ENCODE results near the gene SHE.
"Not testable (repeated sequence)": the region's sequence is repeated elsewhere in the genome, so short reads cannot be mapped to it uniquely, and the experiment has no call there.

Gene SHE

GRCh38 chr1:154486756-154487155 lies 15.5 kb downstream of the SHE start:
- H3K36me3 ChIP-seq (ENCODE audit: control insufficient read depth, insufficient read depth, low read length); H3K4me1 ChIP-seq (ENCODE audit: control insufficient read depth, insufficient read depth, low read length); H3K4me3 ChIP-seq (ENCODE audit: low read length); H3K9me3 ChIP-seq (ENCODE audit: control insufficient read depth, low read length); H3K9ac ChIP-seq (ENCODE audit: low read length); H3K27me3 ChIP-seq (ENCODE audit: control insufficient read depth, insufficient read depth, low read length): not testable (repeated sequence)

- Histone ChIP-seq H3K36me3 (ENCODE audit: control insufficient read depth, insufficient read depth, low read length) (no peaks in the 10 kb centered on the region), H3K27me3 (ENCODE audit: control insufficient read depth, insufficient read depth, low read length) (no peaks in the 10 kb centered on the region), H3K9ac (ENCODE audit: low read length) (no peak overlapping the region), H3K4me3 (ENCODE audit: low read length) (no peak overlapping the region), H3K4me1 (ENCODE audit: control insufficient read depth, insufficient read depth, low read length) (no peaks in the 10 kb centered on the region), H3K9me3 (ENCODE audit: control insufficient read depth, low read length) (no peaks in the 10 kb centered on the region)
Measured at GRCh38 chr1:154485910-154486496, 16.2 kb downstream of the SHE start.

- H3K9ac ChIP-seq (ENCODE audit: low read length): no peak overlapping the region
- H3K4me1 ChIP-seq (ENCODE audit: control insufficient read depth, insufficient read depth, low read length): no peaks in the 10 kb centered on the region
- no peak overlapping the region for H3K4me3 ChIP-seq (ENCODE audit: low read length)
- no peaks in the 10 kb centered on the region for H3K36me3 ChIP-seq (ENCODE audit: control insufficient read depth, insufficient read depth, low read length)
- no peaks in the 10 kb centered on the region for H3K27me3 ChIP-seq (ENCODE audit: control insufficient read depth, insufficient read depth, low read length)
- H3K9me3 ChIP-seq (ENCODE audit: control insufficient read depth, low read length): no peaks in the 10 kb centered on the region
Measured at GRCh38 chr1:154485106-154485505, 17.1 kb downstream of the SHE start.

GRCh38 chr1:154483941-154484803 lies 18.0 kb downstream of the SHE start:
- H3K27me3 ChIP-seq (ENCODE audit: control insufficient read depth, insufficient read depth, low read length): no peaks in the 10 kb centered on the region
- no peaks in the 10 kb centered on the region for H3K4me1 ChIP-seq (ENCODE audit: control insufficient read depth, insufficient read depth, low read length)
- H3K36me3 ChIP-seq (ENCODE audit: control insufficient read depth, insufficient read depth, low read length): no peaks in the 10 kb centered on the region
- no peak overlapping the region for H3K4me3 ChIP-seq (ENCODE audit: low read length)
- H3K9ac ChIP-seq (ENCODE audit: low read length): no peak overlapping the region
- no peaks in the 10 kb centered on the region for H3K9me3 ChIP-seq (ENCODE audit: control insufficient read depth, low read length)

- H3K9me3 ChIP-seq (ENCODE audit: control insufficient read depth, low read length): no peaks in the 10 kb centered on the region
- H3K27me3 ChIP-seq (ENCODE audit: control insufficient read depth, insufficient read depth, low read length): no peaks in the 10 kb centered on the region
- peaks cover 18% of the 10 kb centered on the region for H3K4me1 ChIP-seq (ENCODE audit: control insufficient read depth, insufficient read depth, low read length)
Measured at GRCh38 chr1:154481053-154481452, 21.2 kb downstream of the SHE start.

GRCh38 chr1:154479764-154480421 lies 22.3 kb downstream of the SHE start:
- peaks cover 23% of the 10 kb centered on the region for H3K4me1 ChIP-seq (ENCODE audit: control insufficient read depth, insufficient read depth, low read length)
- H3K36me3 ChIP-seq (ENCODE audit: control insufficient read depth, insufficient read depth, low read length): no peaks in the 10 kb centered on the region
- H3K27me3 ChIP-seq (ENCODE audit: control insufficient read depth, insufficient read depth, low read length): no peaks in the 10 kb centered on the region
- no peak overlapping the region for H3K9ac ChIP-seq (ENCODE audit: low read length)
- H3K9me3 ChIP-seq (ENCODE audit: control insufficient read depth, low read length): no peaks in the 10 kb centered on the region
- no peak overlapping the region for H3K4me3 ChIP-seq (ENCODE audit: low read length)

More at GRCh38 chr1:154481053-154481452, 21.2 kb downstream of the SHE start:
- no peak overlapping the region for H3K4me3 ChIP-seq (ENCODE audit: low read length)
- no peak overlapping the region for H3K9ac ChIP-seq (ENCODE audit: low read length)
- H3K36me3 ChIP-seq (ENCODE audit: control insufficient read depth, insufficient read depth, low read length): no peaks in the 10 kb centered on the region

GRCh38 chr1:154478639-154479038 lies 23.6 kb downstream of the SHE start:
- Histone ChIP-seq H3K9ac (ENCODE audit: low read length) (no peak overlapping the region), H3K4me1 (ENCODE audit: control insufficient read depth, insufficient read depth, low read length) (peaks cover 28% of the 10 kb centered on the region), H3K4me3 (ENCODE audit: low read length) (no peak overlapping the region), H3K36me3 (ENCODE audit: control insufficient read depth, insufficient read depth, low read length) (no peaks in the 10 kb centered on the region), H3K27me3 (ENCODE audit: control insufficient read depth, insufficient read depth, low read length) (no peaks in the 10 kb centered on the region), H3K9me3 (ENCODE audit: control insufficient read depth, low read length) (no peaks in the 10 kb centered on the region)

- Histone ChIP-seq H3K9me3 (ENCODE audit: control insufficient read depth, low read length) (no peaks in the 10 kb centered on the region), H3K27me3 (ENCODE audit: control insufficient read depth, insufficient read depth, low read length) (no peaks in the 10 kb centered on the region), H3K36me3 (ENCODE audit: control insufficient read depth, insufficient read depth, low read length) (no peaks in the 10 kb centered on the region), H3K4me3 (ENCODE audit: low read length) (no peak overlapping the region), H3K9ac (ENCODE audit: low read length) (no peak overlapping the region), H3K4me1 (ENCODE audit: control insufficient read depth, insufficient read depth, low read length) (peaks cover 28% of the 10 kb centered on the region)
Measured at GRCh38 chr1:154478013-154478412, 24.2 kb downstream of the SHE start.

GRCh38 chr1:154476791-154477190 lies 25.4 kb downstream of the SHE start:
- no peaks in the 10 kb centered on the region for H3K27me3 ChIP-seq (ENCODE audit: control insufficient read depth, insufficient read depth, low read length)
- H3K36me3 ChIP-seq (ENCODE audit: control insufficient read depth, insufficient read depth, low read length): no peaks in the 10 kb centered on the region
- no peak overlapping the region for H3K9ac ChIP-seq (ENCODE audit: low read length)
- no peaks in the 10 kb centered on the region for H3K9me3 ChIP-seq (ENCODE audit: control insufficient read depth, low read length)
- H3K4me3 ChIP-seq (ENCODE audit: low read length): no peak overlapping the region
- H3K4me1 ChIP-seq (ENCODE audit: control insufficient read depth, insufficient read depth, low read length): peaks cover 28% of the 10 kb centered on the region

GRCh38 chr1:154474802-154475201 lies 27.4 kb downstream of the SHE start:
- Histone ChIP-seq H3K9me3 (ENCODE audit: control insufficient read depth, low read length) (no peaks in the 10 kb centered on the region), H3K9ac (ENCODE audit: low read length) (no peak overlapping the region), H3K36me3 (ENCODE audit: control insufficient read depth, insufficient read depth, low read length) (no peaks in the 10 kb centered on the region), H3K4me1 (ENCODE audit: control insufficient read depth, insufficient read depth, low read length) (peaks cover 29% of the 10 kb centered on the region), H3K27me3 (ENCODE audit: control insufficient read depth, insufficient read depth, low read length) (no peaks in the 10 kb centered on the region), H3K4me3 (ENCODE audit: low read length) (no peak overlapping the region)

- H3K36me3 ChIP-seq (ENCODE audit: control insufficient read depth, insufficient read depth, low read length): peaks cover under 1% of the 10 kb centered on the region
- H3K9me3 ChIP-seq (ENCODE audit: control insufficient read depth, low read length): no peaks in the 10 kb centered on the region
- H3K9ac ChIP-seq (ENCODE audit: low read length): no peak overlapping the region
- H3K4me3 ChIP-seq (ENCODE audit: low read length): no peak overlapping the region
- H3K4me1 ChIP-seq (ENCODE audit: control insufficient read depth, insufficient read depth, low read length): peaks cover 19% of the 10 kb centered on the region
- no peaks in the 10 kb centered on the region for H3K27me3 ChIP-seq (ENCODE audit: control insufficient read depth, insufficient read depth, low read length)
Measured at GRCh38 chr1:154471304-154471703, 30.9 kb downstream of the SHE start.

GRCh38 chr1:154469844-154470560 lies 32.2 kb downstream of the SHE start:
- Histone ChIP-seq H3K36me3 (ENCODE audit: control insufficient read depth, insufficient read depth, low read length) (peaks cover 4% of the 10 kb centered on the region), H3K9ac (ENCODE audit: low read length) (no peak overlapping the region), H3K9me3 (ENCODE audit: control insufficient read depth, low read length) (no peaks in the 10 kb centered on the region), H3K4me1 (ENCODE audit: control insufficient read depth, insufficient read depth, low read length) (peaks cover 20% of the 10 kb centered on the region), H3K4me3 (ENCODE audit: low read length) (no peak overlapping the region), H3K27me3 (ENCODE audit: control insufficient read depth, insufficient read depth, low read length) (no peaks in the 10 kb centered on the region)

Data from mucosa of stomach (tissue), 1 donor.